HepG2 (cell line): ENCODE data around the gene DIAPH3. TPM values are rescaled to one million over a fixed set of nuclear protein-coding genes. Genes with fewer than 3 reads are reported as not detected.

Experiments used
- ATAC-seq: fragments of 200-7000 bp; cut with Tn5 transposase; 3 replicates; pipeline ENCODE4 v1.9.1; 2020; ENCODE audit warnings: mild to moderate bottlenecking, moderate library complexity
- BruUV-seq: library from RNA; stranded (reverse); fragments of 400-500 nt; replicated peaks from 2 replicates; lab custom pipeline; 2021; lab: Mats Ljungman, UMichigan
- CTCF ChIA-PET: fragments of 300-600 bp; formaldehyde crosslinking; extraction: SDS; loops from one replicate; lab custom pipeline; 2021; ENCODE audit warnings: low total read pairs, inconsistent platforms, low intra/inter-chr PET ratio; lab: Yijun Ruan, JAX
- POLR2A ChIA-PET: fragments of 350-600 bp; sonication (Branson Sonifier 250); formaldehyde crosslinking; loops from one replicate; lab custom pipeline; 2020; ENCODE audit warnings: antibody characterized with exemption, inconsistent platforms; lab: Yijun Ruan, JAX
- DNase-seq: peaks from one replicate; pipeline ENCODE4 v3.0.0-alpha.2; 2015; ENCODE audit warnings: low spot score
- FAIRE-seq: peaks from 3 replicates; lab custom pipeline; 2011; peaks lifted over from hg19 to GRCh38; lab: Jason Lieb, UNC
- H2AFZ ChIP-seq: one replicate; pipeline ENCODE4 v1.6.1; 2011; ENCODE audit warnings: low read length, inconsistent platforms
- H3K27ac ChIP-seq: fragments of 300-600 bp; 3 replicates; pipeline ENCODE4 v1.8.0; 2011; ENCODE audit warnings: mixed run types, mild to moderate bottlenecking, mixed read lengths, low read length, inconsistent platforms; ENCODE audit not compliant: insufficient read depth; ENCODE audit errors: extremely low read length
- H3K27me3 ChIP-seq, 2 experiments: fragments of 200-600 bp in 1 of 2; 2 replicates in 1 of 2; 3 replicates in 1 of 2; pipeline versions ENCODE4 v1.6.0 to v1.8.0; 2011; ENCODE audit warnings: low read length in 2 of 2, mild to moderate bottlenecking in 2 of 2, moderate library complexity in 2 of 2, inconsistent platforms in 1 of 2; ENCODE audit not compliant: insufficient read depth in 2 of 2, control insufficient read depth in 1 of 2
- H3K36me3 ChIP-seq, 2 experiments: fragments of 200-600 bp in 1 of 2; replicated peaks in 1 of 2; 2 replicates in 1 of 2; 3 replicates in 1 of 2; pipeline versions ENCODE4 v1.5.1 to v1.8.0; 2011; ENCODE audit warnings: low read length in 2 of 2, inconsistent platforms in 1 of 2; ENCODE audit not compliant: insufficient read depth in 2 of 2, control insufficient read depth in 1 of 2
- H3K4me1 ChIP-seq: 2 replicates; pipeline ENCODE4 v1.5.1; 2012; ENCODE audit warnings: low read length, inconsistent platforms; ENCODE audit not compliant: insufficient read depth
- H3K4me2 ChIP-seq: 2 replicates; pipeline ENCODE4 v1.6.0; 2011; ENCODE audit warnings: low read depth, low read length, inconsistent platforms
- H3K4me3 ChIP-seq, 3 experiments: fragments of 200-600 bp in 1 of 3; sonication (generic), shearing (Covaris generic) in 1 of 3; replicated peaks in 1 of 3; 2 replicates each; pipeline ENCODE4 v1.5.1; 2011 to 2016; ENCODE audit warnings: low read length in 3 of 3, inconsistent platforms in 2 of 3, low read depth in 2 of 3, mild to moderate bottlenecking in 2 of 3, control low read depth in 1 of 3, mixed read lengths in 1 of 3; ENCODE audit not compliant: insufficient read depth in 1 of 3
- H3K79me2 ChIP-seq: one replicate; pipeline ENCODE4 v1.6.1; 2011; ENCODE audit warnings: low read length, inconsistent platforms; ENCODE audit not compliant: insufficient read depth
- H3K9ac ChIP-seq: 2 replicates; pipeline ENCODE4 v1.6.0; 2011; ENCODE audit warnings: mild to moderate bottlenecking, low read depth, low read length, inconsistent platforms; ENCODE audit not compliant: insufficient read depth
- H3K9me3 ChIP-seq: 2 replicates; pipeline ENCODE4 v1.5.1; 2012; ENCODE audit warnings: mild to moderate bottlenecking, low read length
- H4K20me1 ChIP-seq: 2 replicates; pipeline ENCODE4 v1.6.0; 2011; ENCODE audit warnings: inconsistent platforms, mild to moderate bottlenecking, low read length, moderate library complexity; ENCODE audit not compliant: insufficient read depth
- DMAP1 ChIP-seq: IDR thresholded peaks from 2 replicates; pipeline ENCODE4 v1.6.1; 2016
- FOXA1 ChIP-seq, 2 experiments: fragments of 450-650 bp in 1 of 2; sonication (generic) in 1 of 2; formaldehyde crosslinking in 1 of 2; IDR thresholded peaks; 2 replicates each; pipeline versions ENCODE4 v1.4.0 to v1.6.1; 2016 to 2020; ENCODE audit warnings: missing genetic modification reagents in 1 of 2
- HNRNPK ChIP-seq: fragments of 200-400 bp; formaldehyde crosslinking; IDR thresholded peaks from 2 replicates; pipeline ENCODE4 v1.6.1; 2018; ENCODE audit warnings: low read length, low read depth, moderate library complexity, mild to moderate bottlenecking; ENCODE audit not compliant: poor library complexity, severe bottlenecking
- KAT2B ChIP-seq: fragments of 150-350 bp; IDR thresholded peaks from 2 replicates; pipeline ENCODE4 v1.6.1; 2014; ENCODE audit warnings: low read depth, low read length, borderline replicate concordance
- KLF15 ChIP-seq: sonication (generic); formaldehyde crosslinking; IDR thresholded peaks from 2 replicates; pipeline ENCODE4 v1.8.1; 2023; ENCODE audit warnings: borderline replicate concordance, mild to moderate bottlenecking, inconsistent platforms, missing genetic modification reagents, mixed read lengths
- MED1 ChIP-seq: sonication (generic); formaldehyde crosslinking; IDR thresholded peaks from 2 replicates; pipeline ENCODE4 v1.4.0; 2020; ENCODE audit warnings: missing genetic modification reagents
- MEF2D ChIP-seq: sonication (generic); formaldehyde crosslinking; IDR thresholded peaks from 2 replicates; pipeline ENCODE4 v1.5.1; 2020; ENCODE audit warnings: mild to moderate bottlenecking, missing genetic modification reagents
- MZF1 ChIP-seq: sonication (generic); formaldehyde crosslinking; IDR thresholded peaks from 2 replicates; pipeline ENCODE4 v1.8.1; 2023; ENCODE audit warnings: mild to moderate bottlenecking, missing genetic modification reagents, borderline replicate concordance
- NCOA5 ChIP-seq: sonication (generic); formaldehyde crosslinking; IDR thresholded peaks from 2 replicates; pipeline ENCODE4 v1.4.0; 2020; ENCODE audit warnings: missing genetic modification reagents
- PCBP1 ChIP-seq: fragments of 200-400 bp; formaldehyde crosslinking; IDR thresholded peaks from 2 replicates; pipeline ENCODE4 v1.6.1; 2017; ENCODE audit warnings: mild to moderate bottlenecking, low read depth, low read length, borderline replicate concordance
- PPARG ChIP-seq: conservative IDR thresholded peaks from 2 replicates; pipeline ENCODE4 v1.6.1; 2016; ENCODE audit warnings: missing biosample characterization, missing genetic modification reagents
- RXRA ChIP-seq: sonication (generic); formaldehyde crosslinking; IDR thresholded peaks from 2 replicates; pipeline ENCODE4 v1.5.1; 2020; ENCODE audit warnings: missing genetic modification reagents
- ZBTB8A ChIP-seq: sonication (generic); formaldehyde crosslinking; IDR thresholded peaks from 2 replicates; pipeline ENCODE4 v1.4.0; 2020; ENCODE audit warnings: mild to moderate bottlenecking, low read depth, missing genetic modification reagents, borderline replicate concordance
- ZMYM4 ChIP-seq: sonication (generic); formaldehyde crosslinking; IDR thresholded peaks from 2 replicates; pipeline ENCODE4 v1.8.1; 2023; ENCODE audit warnings: mild to moderate bottlenecking, missing genetic modification reagents
- ZNF160 ChIP-seq: sonication (generic); formaldehyde crosslinking; IDR thresholded peaks from 2 replicates; pipeline ENCODE4 v1.8.0; 2022; ENCODE audit warnings: mild to moderate bottlenecking, inconsistent platforms, missing genetic modification reagents
- ZNF205 ChIP-seq: IDR thresholded peaks from 2 replicates; pipeline ENCODE4 v1.6.1; 2018; ENCODE audit warnings: missing biosample characterization, missing genetic modification reagents
- ZNF317 ChIP-seq: sonication (generic); formaldehyde crosslinking; IDR thresholded peaks from 2 replicates; pipeline ENCODE4 v1.5.0; 2020; ENCODE audit warnings: mild to moderate bottlenecking, missing genetic modification reagents
- ZNF382 ChIP-seq: sonication (generic); formaldehyde crosslinking; IDR thresholded peaks from 2 replicates; pipeline ENCODE4 v1.5.0; 2020; ENCODE audit warnings: missing genetic modification reagents, mild to moderate bottlenecking, borderline replicate concordance
- WGBS: methylation state at CpG from one replicate; pipeline ENCODE4 v1.1.6; 2017; ENCODE audit warnings: low lambda C conversion rate; 5-methylcytosine and 5-hydroxymethylcytosine counted together
- in situ Hi-C: cut with HindIII; loops from 2 replicates; pipeline ENCODE4 v1.10.0; 2017; ENCODE audit warnings: low pct_unique_long_range_greater_than_20kb; ENCODE audit not compliant: extremely low pct_ligation_motif_present
- intact Hi-C: fragments of 100-400 bp; cut with micrococcal nuclease; formaldehyde crosslinking; loops from one replicate; pipeline ENCODE4 v1.10.0; 2022; ENCODE audit not compliant: unreplicated experiment
- polyA plus RNA-seq, 8 experiments: library from polyadenylated mRNA; depleted of rRNA in 3 of 8; stranded (reverse) in 7 of 8; unstranded in 1 of 8; fragments of >200 nt; fragmentation: Illumina TruSeq in 4 of 8; extraction: Trizol in 4 of 8; gene quantifications; 2 replicates each; pipeline versions ENCODE4 v1.2.1 to v1.2.3, GENCODE V29; 2011 to 2016; ENCODE audit warnings: low read depth in 4 of 8, missing spikeins in 1 of 8, mixed read lengths in 1 of 8; ENCODE audit not compliant: insufficient read depth in 1 of 8
- total RNA-seq, 5 experiments: library from RNA; depleted of rRNA; stranded (reverse); fragments of >200 nt; fragmentation: Illumina TruSeq; extraction: Trizol; gene quantifications; 2 replicates each; pipeline ENCODE4 v1.2.3, GENCODE V29; 2016; ENCODE audit warnings: low read depth in 1 of 5

DIAPH3 gene
- total and polyA plus RNA-seq, 2 of the 13 experiments (the other 11 are each of a cell fraction or from before 2014, with no cell fraction given), result 4.0 to 9.3 TPM

DNA sequence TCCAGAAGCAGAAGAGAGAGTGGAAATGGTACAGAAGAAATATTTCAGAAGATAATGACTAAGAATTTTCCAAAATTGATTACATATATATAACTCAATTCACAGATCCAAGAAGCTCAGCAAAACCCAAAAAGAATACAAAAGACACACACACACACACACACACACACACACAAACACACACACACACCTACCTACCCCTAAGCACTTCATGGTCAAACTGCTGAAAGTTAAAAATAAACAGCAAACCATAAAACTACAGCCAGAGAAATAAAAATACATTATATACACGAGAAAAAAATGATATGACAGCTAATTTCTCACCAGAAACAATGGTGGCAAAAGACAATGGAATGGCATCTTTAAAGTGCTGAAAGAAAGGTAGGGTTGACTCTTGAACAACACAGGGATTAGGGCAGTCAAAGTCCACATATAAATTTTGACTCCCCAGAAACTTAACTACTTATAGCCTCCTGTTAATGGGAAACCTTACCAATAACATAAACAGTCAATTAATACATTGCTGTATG lies 49.2 kb downstream of the DIAPH3 start:
- in situ Hi-C loops (no loop called here), intact Hi-C loops (no loop called here)
- no peak overlapping the region for H3K4me3 ChIP-seq
- WGBS, result 97% methylated on average over 1 of the region's 1 CpG
- DNase-seq (no peak), FAIRE-seq (no peak), ATAC-seq (no peak)
- H3K36me3 ChIP-seq, result peaks cover 0 to 11% of the 10 kb centered on the region in 2 experiments; a peak in 3 of 5 replicates
- H3K4me2 ChIP-seq, result no peak overlapping the region
- ChIA-PET POLR2A (no interaction called here), CTCF (no interaction called here)
- H3K9ac ChIP-seq, result no peak overlapping the region
- H3K79me2 ChIP-seq, result no peaks in the 10 kb centered on the region
- no peaks in the 10 kb centered on the region for H3K4me1 ChIP-seq
- H3K9me3 ChIP-seq, result peaks cover 11% of the 10 kb centered on the region; the same call in 1 of the 2 replicates
- H3K27ac ChIP-seq, result no peak overlapping the region
- no TSS peak for BruUV-seq
- no peaks in the 10 kb centered on the region for H3K27me3 ChIP-seq
- peak; percentile 98 for TF ChIP-seq ZNF317
- no peak for TF ChIP-seq RXRA
- no peak overlapping the region for H2AFZ ChIP-seq
- no peaks in the 10 kb centered on the region for H4K20me1 ChIP-seq

DNA sequence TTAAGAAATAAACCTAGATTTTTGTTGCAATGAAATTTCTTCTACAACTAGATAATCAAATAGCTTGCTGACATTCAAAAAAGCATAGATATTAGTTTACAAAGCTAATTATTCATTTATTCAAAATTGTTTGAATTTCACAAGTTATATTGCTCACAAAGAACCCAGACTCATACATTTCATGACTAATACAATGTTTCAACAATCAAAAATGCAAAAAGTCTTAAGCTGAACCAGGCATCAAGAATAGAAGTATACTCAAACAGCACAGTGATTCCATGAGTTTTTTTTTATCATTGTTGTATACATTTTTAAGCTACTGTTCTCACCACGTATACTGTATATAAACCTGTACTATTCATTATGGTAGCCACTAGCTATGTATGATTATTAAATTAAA lies 51.0 kb downstream of the DIAPH3 start:
- H2AFZ ChIP-seq, result no peak overlapping the region
- no peak for TF ChIP-seq PCBP1
- no peak for TF ChIP-seq ZBTB8A (CRISPR knock-in tag)
- no peak for TF ChIP-seq NCOA5
- TF ChIP-seq FOXA1 (IDR thresholded peaks at IDR 0.05), result no peak
- TF ChIP-seq FOXA1 (CRISPR knock-in tag; IDR thresholded peaks at IDR 0.05), result no peak
- no peak for TF ChIP-seq DMAP1 (CRISPR knock-in tag)
- TF ChIP-seq MED1 (CRISPR knock-in tag), result no peak
- TF ChIP-seq MEF2D (CRISPR knock-in tag), result no peak
- TF ChIP-seq ZNF205 (CRISPR knock-in tag), result no peak
- TF ChIP-seq HNRNPK, result no peak
- TF ChIP-seq KLF15 (CRISPR knock-in tag), result no peak
- no peak for TF ChIP-seq ZNF160 (CRISPR knock-in tag)
- no peak for TF ChIP-seq MZF1 (CRISPR knock-in tag)
- TF ChIP-seq KAT2B, result no peak
- no peak for TF ChIP-seq PPARG (CRISPR knock-in tag)
- TF ChIP-seq ZMYM4 (CRISPR knock-in tag), result no peak
- TF ChIP-seq ZNF382, result no peak
- peaks cover 11% of the 10 kb centered on the region; the same call in 1 of the 2 replicates for H3K9me3 ChIP-seq
- H3K4me1 ChIP-seq, result no peaks in the 10 kb centered on the region
- ATAC-seq (no peak), FAIRE-seq (no peak), DNase-seq (no peak)
- H4K20me1 ChIP-seq, result no peaks in the 10 kb centered on the region
- no peak overlapping the region for H3K4me2 ChIP-seq
- POLR2A ChIA-PET, result no interaction called here
- no peak overlapping the region for H3K9ac ChIP-seq
- no TSS peak for BruUV-seq
- no peaks in the 10 kb centered on the region for H3K79me2 ChIP-seq
- CTCF ChIA-PET, result no interaction called here
- H3K4me3 ChIP-seq, result no peak overlapping the region
- no peak overlapping the region for H3K27ac ChIP-seq
- H3K27me3 ChIP-seq, result no peaks in the 10 kb centered on the region
- 100% methylated on average over 1 of the region's 1 CpG for WGBS
- in situ Hi-C loops, result no loop called here
- intact Hi-C loops, result no loop called here
- peaks cover 0 to 16% of the 10 kb centered on the region in 2 experiments; a peak in 3 of 5 replicates for H3K36me3 ChIP-seq
